ENCODE data around the gene PSTPIP1.

- TF ChIP-seq, protein P1, sequence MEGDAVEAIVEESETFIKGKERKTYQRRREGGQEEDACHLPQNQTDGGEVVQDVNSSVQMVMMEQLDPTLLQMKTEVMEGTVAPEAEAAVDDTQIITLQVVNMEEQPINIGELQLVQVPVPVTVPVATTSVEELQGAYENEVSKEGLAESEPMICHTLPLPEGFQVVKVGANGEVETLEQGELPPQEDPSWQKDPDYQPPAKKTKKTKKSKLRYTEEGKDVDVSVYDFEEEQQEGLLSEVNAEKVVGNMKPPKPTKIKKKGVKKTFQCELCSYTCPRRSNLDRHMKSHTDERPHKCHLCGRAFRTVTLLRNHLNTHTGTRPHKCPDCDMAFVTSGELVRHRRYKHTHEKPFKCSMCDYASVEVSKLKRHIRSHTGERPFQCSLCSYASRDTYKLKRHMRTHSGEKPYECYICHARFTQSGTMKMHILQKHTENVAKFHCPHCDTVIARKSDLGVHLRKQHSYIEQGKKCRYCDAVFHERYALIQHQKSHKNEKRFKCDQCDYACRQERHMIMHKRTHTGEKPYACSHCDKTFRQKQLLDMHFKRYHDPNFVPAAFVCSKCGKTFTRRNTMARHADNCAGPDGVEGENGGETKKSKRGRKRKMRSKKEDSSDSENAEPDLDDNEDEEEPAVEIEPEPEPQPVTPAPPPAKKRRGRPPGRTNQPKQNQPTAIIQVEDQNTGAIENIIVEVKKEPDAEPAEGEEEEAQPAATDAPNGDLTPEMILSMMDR (conservative IDR thresholded peaks at IDR 0.05 in 1 of 2, IDR thresholded peaks at IDR 0.05 in 1 of 2; ENCODE audit: low read depth in 1 of 2, low read length in 2 of 2): no peak
- TF ChIP-seq EZH2 (IDR thresholded peaks at IDR 0.05; ENCODE audit: low read length, missing control alignments): no peak
Observed at GRCh38 chr15:77030928-77031375, 36.0 kb downstream of the PSTPIP1 start.
